Neural progenitor cell (in vitro differentiated cells): ENCODE data around the gene PPP3R1. TPM values are rescaled to one million over a fixed set of nuclear protein-coding genes. Genes with fewer than 3 reads are reported as not detected.

Experiments used
- DNase-seq: peaks from one replicate; pipeline ENCODE4 v3.0.0-alpha.2; 2016; ENCODE audit warnings: low spot score
- H2AFZ ChIP-seq: fragments of 200-600 bp; sonication (generic); replicated peaks from 2 replicates; pipeline ENCODE4 v1.6.1; 2016; ENCODE audit warnings: antibody characterized with exemption
- H3F3A ChIP-seq: fragments of 200-600 bp; sonication (generic); 2 replicates; pipeline ENCODE4 v1.6.1; 2016; ENCODE audit warnings: antibody characterized with exemption, low read depth
- H3K27ac ChIP-seq: fragments of 200-600 bp; sonication (generic); 2 replicates; pipeline ENCODE4 v1.5.1; 2016; ENCODE audit warnings: mild to moderate bottlenecking
- H3K27me3 ChIP-seq: fragments of 200-600 bp; sonication (generic); 2 replicates; pipeline ENCODE4 v1.6.1; 2016; ENCODE audit warnings: mild to moderate bottlenecking, moderate library complexity
- H3K36me3 ChIP-seq: fragments of 200-600 bp; sonication (generic); 2 replicates; pipeline ENCODE4 v1.5.1; 2016
- H3K4me1 ChIP-seq: fragments of 200-600 bp; sonication (generic); 2 replicates; pipeline ENCODE4 v1.6.1; 2016; ENCODE audit warnings: mixed run types
- H3K4me2 ChIP-seq: fragments of 200-600 bp; sonication (generic); 2 replicates; pipeline ENCODE4 v1.6.1; 2016
- H3K4me3 ChIP-seq: fragments of 200-600 bp; sonication (generic); 2 replicates; pipeline ENCODE4 v1.5.1; 2016
- H3K79me2 ChIP-seq: fragments of 200-600 bp; sonication (generic); 2 replicates; pipeline ENCODE4 v1.6.1; 2016; ENCODE audit warnings: low read depth
- H3K9ac ChIP-seq: fragments of 200-600 bp; sonication (generic); 2 replicates; pipeline ENCODE4 v1.6.1; 2016
- H3K9me3 ChIP-seq: fragments of 200-600 bp; sonication (generic); 2 replicates; pipeline ENCODE4 v1.5.1; 2016; ENCODE audit warnings: low read depth
- H4K20me1 ChIP-seq: fragments of 200-600 bp; sonication (generic); 2 replicates; pipeline ENCODE4 v1.6.1; 2016; ENCODE audit warnings: low read depth
- H3K27ac Mint-ChIP-seq: 3 replicates; pipeline ENCODE4 v1.8.0; 2021; ENCODE audit warnings: mixed read lengths
- H3K27me3 Mint-ChIP-seq: 2 replicates; pipeline ENCODE4 v1.8.0; 2022; ENCODE audit warnings: low read depth, mild to moderate bottlenecking, inconsistent platforms, moderate library complexity, mixed read lengths; ENCODE audit not compliant: insufficient read depth
- H3K36me3 Mint-ChIP-seq: 3 replicates; pipeline ENCODE4 v1.8.0; 2021; ENCODE audit warnings: mixed read lengths
- H3K4me1 Mint-ChIP-seq: 3 replicates; pipeline ENCODE4 v1.8.0; 2021; ENCODE audit warnings: mixed read lengths
- H3K4me3 Mint-ChIP-seq: 3 replicates; pipeline ENCODE4 v1.8.0; 2021; ENCODE audit warnings: mild to moderate bottlenecking, moderate library complexity, mixed read lengths
- H3K9me3 Mint-ChIP-seq: 3 replicates; pipeline ENCODE4 v1.8.0; 2020; ENCODE audit warnings: mixed read lengths
- EZH2 ChIP-seq: fragments of 200-600 bp; sonication (generic); IDR thresholded peaks from 2 replicates; pipeline ENCODE4 v1.6.1; 2017; ENCODE audit warnings: antibody characterized with exemption, mild to moderate bottlenecking, moderate library complexity
- EZH2phosphoT487 ChIP-seq: fragments of 200-600 bp; sonication (generic); IDR thresholded peaks from 2 replicates; pipeline ENCODE4 v1.6.1; 2017; ENCODE audit warnings: antibody characterized with exemption
- total RNA-seq: library from RNA; depleted of rRNA; stranded (reverse); fragments of >200 nt; gene quantifications from 2 replicates; pipeline ENCODE4 v1.2.3, GENCODE V29; 2015; ENCODE audit warnings: low replicate concordance
- TF ChIP-seq, protein P1 (sequence below): fragments of 200-600 bp; sonication (generic); IDR thresholded peaks from 2 replicates; pipeline ENCODE4 v1.5.1; 2017; ENCODE audit warnings: antibody characterized with exemption, mild to moderate bottlenecking

PPP3R1 gene
- total RNA-seq, 1 donor from 2014 or later: 41.4 TPM

DNA sequence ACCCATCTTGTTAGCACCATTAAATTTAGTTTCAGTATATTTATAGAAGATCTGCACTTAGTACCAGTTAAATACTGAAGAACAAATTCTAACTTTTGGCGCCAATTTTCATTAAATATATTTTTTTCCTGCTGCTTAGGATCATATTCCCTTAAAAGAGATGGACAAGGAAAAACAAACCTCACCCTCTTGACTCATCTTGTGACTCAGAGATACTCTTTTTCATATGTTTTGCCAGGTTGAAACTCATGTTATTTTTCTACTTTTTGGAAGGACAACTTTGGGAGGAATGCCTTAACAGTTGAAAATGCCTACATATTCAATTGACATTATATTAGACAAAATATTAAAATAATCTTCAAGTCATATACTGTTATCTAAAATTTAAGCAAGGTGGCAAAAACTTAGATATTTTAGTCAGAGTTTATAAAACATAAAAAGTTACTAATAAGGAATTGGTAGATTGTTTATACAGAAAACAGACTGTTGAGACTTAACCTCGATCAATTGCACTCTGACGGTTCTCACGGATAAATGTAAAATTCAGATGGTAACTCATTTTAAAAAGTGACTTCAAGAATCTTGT is 58.5 kb downstream of the PPP3R1 start:
- no peaks in the 10 kb centered on the region for H3K36me3 Mint-ChIP-seq
- TF ChIP-seq EZH2phosphoT487 (no peak), EZH2 (no peak)
- TF ChIP-seq, protein P1, sequence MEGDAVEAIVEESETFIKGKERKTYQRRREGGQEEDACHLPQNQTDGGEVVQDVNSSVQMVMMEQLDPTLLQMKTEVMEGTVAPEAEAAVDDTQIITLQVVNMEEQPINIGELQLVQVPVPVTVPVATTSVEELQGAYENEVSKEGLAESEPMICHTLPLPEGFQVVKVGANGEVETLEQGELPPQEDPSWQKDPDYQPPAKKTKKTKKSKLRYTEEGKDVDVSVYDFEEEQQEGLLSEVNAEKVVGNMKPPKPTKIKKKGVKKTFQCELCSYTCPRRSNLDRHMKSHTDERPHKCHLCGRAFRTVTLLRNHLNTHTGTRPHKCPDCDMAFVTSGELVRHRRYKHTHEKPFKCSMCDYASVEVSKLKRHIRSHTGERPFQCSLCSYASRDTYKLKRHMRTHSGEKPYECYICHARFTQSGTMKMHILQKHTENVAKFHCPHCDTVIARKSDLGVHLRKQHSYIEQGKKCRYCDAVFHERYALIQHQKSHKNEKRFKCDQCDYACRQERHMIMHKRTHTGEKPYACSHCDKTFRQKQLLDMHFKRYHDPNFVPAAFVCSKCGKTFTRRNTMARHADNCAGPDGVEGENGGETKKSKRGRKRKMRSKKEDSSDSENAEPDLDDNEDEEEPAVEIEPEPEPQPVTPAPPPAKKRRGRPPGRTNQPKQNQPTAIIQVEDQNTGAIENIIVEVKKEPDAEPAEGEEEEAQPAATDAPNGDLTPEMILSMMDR: no peak
- peaks cover 13% of the 10 kb centered on the region for H3F3A ChIP-seq
- peaks cover 100% of the 10 kb centered on the region for H3K79me2 ChIP-seq
- no peaks in the 10 kb centered on the region for H3K4me1 ChIP-seq
- no peaks in the 10 kb centered on the region for H3K9me3 ChIP-seq
- H3K27ac Mint-ChIP-seq: no peak overlapping the region
- H3K4me2 ChIP-seq: no peak overlapping the region
- no peaks in the 10 kb centered on the region for H3K27me3 Mint-ChIP-seq
- H3K4me3 Mint-ChIP-seq: no peak overlapping the region
- no peaks in the 10 kb centered on the region for H3K27me3 ChIP-seq
- no peaks in the 10 kb centered on the region for H3K9me3 Mint-ChIP-seq
- H3K36me3 ChIP-seq: no peaks in the 10 kb centered on the region
- H4K20me1 ChIP-seq: peaks cover 71% of the 10 kb centered on the region
- no peak overlapping the region for H3K4me3 ChIP-seq
- H2AFZ ChIP-seq: no peak overlapping the region
- no peak overlapping the region for H3K27ac ChIP-seq
- DNase-seq: no peak
- H3K9ac ChIP-seq: no peak overlapping the region
- H3K4me1 Mint-ChIP-seq: no peaks in the 10 kb centered on the region

DNA sequence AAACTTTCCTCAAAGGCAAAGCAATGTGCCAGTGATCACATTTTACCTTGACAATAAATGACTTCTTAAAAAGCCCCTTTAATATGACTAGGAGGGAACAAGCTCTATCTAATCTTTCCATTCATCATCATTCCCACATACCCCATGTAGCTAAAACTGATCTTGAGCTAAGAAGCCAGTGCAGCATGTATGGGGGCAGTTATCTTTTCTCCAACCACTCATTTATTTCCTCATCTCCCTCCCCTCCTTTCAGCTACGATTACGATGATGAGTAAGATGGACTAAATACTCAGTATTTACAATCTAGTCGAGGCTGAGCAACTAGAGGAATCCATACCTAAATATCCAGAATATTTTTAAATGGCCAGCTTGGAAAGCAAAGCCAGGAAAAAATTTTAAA is 59.2 kb downstream of the PPP3R1 start:
- TF ChIP-seq EZH2: no peak
- TF ChIP-seq, protein P1: no peak
- TF ChIP-seq EZH2phosphoT487: no peak
- Mint-ChIP-seq H3K4me1 (no peaks in the 10 kb centered on the region), H3K4me3 (no peak overlapping the region), H3K9me3 (no peaks in the 10 kb centered on the region), H3K27me3 (no peaks in the 10 kb centered on the region), H3K27ac (no peak overlapping the region), H3K36me3 (no peaks in the 10 kb centered on the region)
- no peaks in the 10 kb centered on the region for H3K36me3 ChIP-seq
- H3K4me3 ChIP-seq: no peak overlapping the region
- H3K4me1 ChIP-seq: no peaks in the 10 kb centered on the region
- no peaks in the 10 kb centered on the region for H3K9me3 ChIP-seq
- no peak for DNase-seq
- no peak overlapping the region for H3K9ac ChIP-seq
- H3K79me2 ChIP-seq: peaks cover 100% of the 10 kb centered on the region
- no peak overlapping the region for H3K27ac ChIP-seq
- peaks cover 65% of the 10 kb centered on the region for H4K20me1 ChIP-seq
- H3K4me2 ChIP-seq: no peak overlapping the region
- H2AFZ ChIP-seq: no peak overlapping the region
- no peaks in the 10 kb centered on the region for H3K27me3 ChIP-seq
- H3F3A ChIP-seq: peaks cover 10% of the 10 kb centered on the region

DNA sequence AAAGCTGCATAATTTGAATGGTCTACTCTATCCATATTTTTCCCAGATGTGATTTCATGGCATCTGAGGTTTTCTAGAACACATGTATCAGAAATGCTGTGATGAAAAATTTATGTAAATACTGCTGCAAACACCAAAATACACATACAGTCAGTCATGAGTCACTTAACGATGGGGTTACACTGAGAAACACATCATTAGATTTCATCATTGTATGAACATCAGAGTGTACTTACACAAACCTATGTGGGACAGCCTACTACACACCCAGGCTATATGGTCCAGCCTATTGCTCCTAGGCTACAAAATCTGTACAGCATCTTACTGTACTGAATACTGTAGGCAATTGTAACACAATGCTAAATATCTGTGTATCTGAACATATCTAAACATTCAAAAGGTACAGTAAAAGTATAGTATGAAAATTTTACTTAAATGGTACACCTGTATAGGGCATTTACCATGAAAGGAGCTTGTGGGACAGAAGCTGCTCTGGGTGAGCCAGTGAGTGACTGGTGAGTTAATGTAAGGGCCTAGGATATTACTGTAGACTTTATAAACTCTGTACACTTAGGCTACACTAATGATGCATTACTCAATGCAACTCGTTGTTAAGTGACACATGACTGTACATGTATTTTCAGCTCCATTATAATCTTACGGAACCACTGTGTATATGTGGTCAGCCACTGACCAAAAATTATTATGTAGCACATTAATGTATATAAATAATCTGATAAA is 61.2 kb downstream of the PPP3R1 start:
- no peaks in the 10 kb centered on the region for H3K27me3 ChIP-seq
- H3K79me2 ChIP-seq: peaks cover 85% of the 10 kb centered on the region
- no peak overlapping the region for H2AFZ ChIP-seq
- Mint-ChIP-seq H3K4me1 (no peaks in the 10 kb centered on the region), H3K27ac (no peak overlapping the region), H3K27me3 (no peaks in the 10 kb centered on the region), H3K36me3 (peaks cover 1% of the 10 kb centered on the region), H3K4me3 (no peak overlapping the region), H3K9me3 (no peaks in the 10 kb centered on the region)
- H4K20me1 ChIP-seq: peaks cover 64% of the 10 kb centered on the region
- peaks cover 20% of the 10 kb centered on the region for H3F3A ChIP-seq
- H3K4me2 ChIP-seq: no peak overlapping the region
- H3K9ac ChIP-seq: no peak overlapping the region
- H3K4me3 ChIP-seq: no peak overlapping the region
- TF ChIP-seq, protein P1: no peak
- no peak for TF ChIP-seq EZH2
- TF ChIP-seq EZH2phosphoT487: no peak
- H3K27ac ChIP-seq: no peak overlapping the region
- H3K4me1 ChIP-seq: no peaks in the 10 kb centered on the region
- DNase-seq: no peak
- H3K9me3 ChIP-seq: no peaks in the 10 kb centered on the region
- H3K36me3 ChIP-seq: no peaks in the 10 kb centered on the region
